ENCODE measurements around the gene PRDM16. TPM values are rescaled to one million over a fixed set of nuclear protein-coding genes. Genes with fewer than 3 reads are reported as not detected.

PRDM16 gene
- total and polyA plus RNA-seq, 2 of the 13 experiments (the other 11 are each of a cell fraction or from before 2014, with no cell fraction given) = 0.15 to 0.81 TPM

- no peak for TF ChIP-seq ARHGAP35 (CRISPR knock-in tag; IDR thresholded peaks at IDR 0.05; ENCODE audit: borderline replicate concordance)
- TF ChIP-seq FOSL2 (CRISPR knock-in tag; IDR thresholded peaks at IDR 0.05) = peak; percentile 75
- TF ChIP-seq ZNF607 (CRISPR knock-in tag; IDR thresholded peaks at IDR 0.05; ENCODE audit: borderline replicate concordance) = no peak; the same call in 1 of the 2 replicates
- 0 out of 2 replicates have a peak, but pooled peaks have one; percentile 26 for TF ChIP-seq ZHX1 (CRISPR knock-in tag; IDR thresholded peaks at IDR 0.05; ENCODE audit: low read depth)
- TF ChIP-seq SMC3 (IDR thresholded peaks at IDR 0.05; ENCODE audit: low read length) = peak; percentile 10; the same call in 1 of the 2 replicates
- no peak for TF ChIP-seq FUBP1 (CRISPR knock-in tag; IDR thresholded peaks at IDR 0.05; ENCODE audit: borderline replicate concordance)
- no peak for TF ChIP-seq MLXIP (CRISPR knock-in tag; IDR thresholded peaks at IDR 0.05; ENCODE audit: borderline replicate concordance)
- TF ChIP-seq ZBTB21 (CRISPR knock-in tag; IDR thresholded peaks at IDR 0.05) = no peak
- no peak for TF ChIP-seq STAT5B (CRISPR knock-in tag; IDR thresholded peaks at IDR 0.05)
- TF ChIP-seq PPARG (CRISPR knock-in tag; conservative IDR thresholded peaks at IDR 0.05) = no peak
- no peak for TF ChIP-seq ZNF674 (CRISPR knock-in tag; IDR thresholded peaks at IDR 0.05; ENCODE audit: low read depth)
- TF ChIP-seq CREB3 (CRISPR knock-in tag; IDR thresholded peaks at IDR 0.05) = no peak
- no peak for TF ChIP-seq ZNF776 (CRISPR knock-in tag; IDR thresholded peaks at IDR 0.05)
- no peak for TF ChIP-seq PCBP2 (optimal IDR thresholded peaks at IDR 0.05; ENCODE audit: low read depth, low read length, poor library complexity, severe bottlenecking)
- TF ChIP-seq ZSCAN21 (CRISPR knock-in tag; IDR thresholded peaks at IDR 0.05; ENCODE audit: borderline replicate concordance) = no peak
Measured at GRCh38 chr1:3355894-3356826, 287.2 kb downstream of the PRDM16 start (continued).
